ENCODE measurements around the gene B4GALNT4.
"Not testable (repeated sequence)": the region's sequence is repeated elsewhere in the genome, so short reads cannot be mapped to it uniquely, and the experiment has no call there.

DNA sequence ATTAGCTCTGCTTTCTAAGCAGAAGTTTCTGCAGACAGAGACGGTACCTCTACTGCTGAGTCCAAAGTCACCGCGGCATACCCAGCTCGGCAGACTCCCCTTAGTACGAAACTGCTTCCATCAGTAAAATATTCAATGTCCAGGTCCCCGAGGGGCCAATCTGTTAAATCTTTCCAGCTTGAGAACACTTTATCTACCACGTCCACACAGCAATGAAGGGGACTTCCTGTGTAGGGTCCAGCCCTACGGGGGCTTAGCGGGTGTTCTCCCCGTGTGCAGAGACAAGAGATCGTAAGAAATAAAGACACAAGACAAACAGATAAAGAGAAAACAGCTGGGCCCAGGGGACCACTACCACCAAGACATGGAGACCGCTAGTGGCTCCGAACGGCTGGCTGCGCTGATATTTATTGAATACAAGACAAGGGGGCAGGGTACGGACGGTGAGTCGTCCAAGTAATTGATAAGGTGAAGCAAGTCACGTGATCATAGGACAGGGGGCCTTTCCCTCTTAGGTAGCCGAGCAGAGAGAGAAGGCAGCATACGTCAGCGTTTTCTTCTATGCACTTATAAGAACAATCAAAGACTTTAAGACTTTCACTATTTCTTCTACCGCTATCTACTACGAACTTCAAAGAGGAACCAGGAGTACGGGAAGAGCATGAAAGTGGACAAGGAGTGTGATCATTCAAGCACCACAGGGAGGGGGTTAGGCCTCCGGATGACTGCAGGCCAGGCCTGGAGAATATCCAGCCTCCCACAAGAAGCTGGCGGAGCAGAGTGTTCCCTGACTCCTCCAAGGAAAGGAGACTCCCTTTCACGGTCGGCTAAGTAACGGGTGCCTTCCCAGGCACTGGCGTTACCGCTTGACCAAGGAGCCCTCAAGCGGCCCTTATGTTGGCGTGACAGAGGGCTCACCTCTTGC is 44.4 kb upstream of the B4GALNT4 start:
- TF ChIP-seq EZH2 (IDR thresholded peaks at IDR 0.05; ENCODE audit: insufficient read depth, low read length): not testable (repeated sequence)
- TF ChIP-seq, protein P1, sequence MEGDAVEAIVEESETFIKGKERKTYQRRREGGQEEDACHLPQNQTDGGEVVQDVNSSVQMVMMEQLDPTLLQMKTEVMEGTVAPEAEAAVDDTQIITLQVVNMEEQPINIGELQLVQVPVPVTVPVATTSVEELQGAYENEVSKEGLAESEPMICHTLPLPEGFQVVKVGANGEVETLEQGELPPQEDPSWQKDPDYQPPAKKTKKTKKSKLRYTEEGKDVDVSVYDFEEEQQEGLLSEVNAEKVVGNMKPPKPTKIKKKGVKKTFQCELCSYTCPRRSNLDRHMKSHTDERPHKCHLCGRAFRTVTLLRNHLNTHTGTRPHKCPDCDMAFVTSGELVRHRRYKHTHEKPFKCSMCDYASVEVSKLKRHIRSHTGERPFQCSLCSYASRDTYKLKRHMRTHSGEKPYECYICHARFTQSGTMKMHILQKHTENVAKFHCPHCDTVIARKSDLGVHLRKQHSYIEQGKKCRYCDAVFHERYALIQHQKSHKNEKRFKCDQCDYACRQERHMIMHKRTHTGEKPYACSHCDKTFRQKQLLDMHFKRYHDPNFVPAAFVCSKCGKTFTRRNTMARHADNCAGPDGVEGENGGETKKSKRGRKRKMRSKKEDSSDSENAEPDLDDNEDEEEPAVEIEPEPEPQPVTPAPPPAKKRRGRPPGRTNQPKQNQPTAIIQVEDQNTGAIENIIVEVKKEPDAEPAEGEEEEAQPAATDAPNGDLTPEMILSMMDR (IDR thresholded peaks at IDR 0.05; ENCODE audit: insufficient read depth, low read depth, low read length): not testable (repeated sequence)
